Measurements from ENCODE around the gene EIF3C.
"Not testable (repeated sequence)": the region's sequence is repeated elsewhere in the genome, so short reads cannot be mapped to it uniquely, and the experiment has no call there.

The EIF3C gene

GRCh38 chr16:28711220-28712083 lies at the start of gene EIF3C:
Gene EIF3C (plus strand): TSS chr16:28711464. CDS start chr16:28711687, 223 bp downstream.
- not testable (repeated sequence) for DNase-seq

GRCh38 chr16:28666264-28666663 lies 45.0 kb upstream of the EIF3C start:
- not testable (repeated sequence) for DNase-seq

- DNase-seq = not testable (repeated sequence)
Observed at GRCh38 chr16:28667480-28667879, 43.8 kb upstream of the EIF3C start.

- DNase-seq = not testable (repeated sequence)
Observed at GRCh38 chr16:28668199-28668598, 43.1 kb upstream of the EIF3C start.

- not testable (repeated sequence) for DNase-seq
Observed at GRCh38 chr16:28688327-28688952, 22.8 kb upstream of the EIF3C start.

GRCh38 chr16:28689425-28689824 lies 21.8 kb upstream of the EIF3C start:
- DNase-seq = not testable (repeated sequence)

GRCh38 chr16:28691722-28692121 lies 19.5 kb upstream of the EIF3C start:
- not testable (repeated sequence) for DNase-seq

- DNase-seq = not testable (repeated sequence)
Observed at GRCh38 chr16:28693257-28693950, 17.9 kb upstream of the EIF3C start.

- not testable (repeated sequence) for DNase-seq
Observed at GRCh38 chr16:28699792-28700191, 11.5 kb upstream of the EIF3C start.

GRCh38 chr16:28700349-28700748 lies 10.9 kb upstream of the EIF3C start:
- DNase-seq = not testable (repeated sequence)

GRCh38 chr16:28701384-28701783 lies 9.9 kb upstream of the EIF3C start:
- DNase-seq = not testable (repeated sequence)

- DNase-seq = not testable (repeated sequence)
Observed at GRCh38 chr16:28704246-28704645, 7.0 kb upstream of the EIF3C start.

GRCh38 chr16:28722852-28723650 lies 11.8 kb downstream of the EIF3C start:
- not testable (repeated sequence) for DNase-seq

GRCh38 chr16:28731253-28731652 lies 20.0 kb downstream of the EIF3C start:
- DNase-seq = not testable (repeated sequence)

- not testable (repeated sequence) for DNase-seq
Observed at GRCh38 chr16:28732455-28733124, 21.3 kb downstream of the EIF3C start.

GRCh38 chr16:28739787-28740186 lies 28.5 kb downstream of the EIF3C start:
- DNase-seq = not testable (repeated sequence)

- DNase-seq = not testable (repeated sequence)
Observed at GRCh38 chr16:28740631-28741030, 29.4 kb downstream of the EIF3C start.

- DNase-seq = not testable (repeated sequence)
Observed at GRCh38 chr16:28741295-28741694, 30.0 kb downstream of the EIF3C start.

- not testable (repeated sequence) for DNase-seq
Observed at GRCh38 chr16:28746618-28747350, 35.5 kb downstream of the EIF3C start.

- not testable (repeated sequence) for DNase-seq
Observed at GRCh38 chr16:28749997-28750465, 38.8 kb downstream of the EIF3C start.
